ENCODE results near the gene OSBPL1A.

OSBPL1A gene

DNA sequence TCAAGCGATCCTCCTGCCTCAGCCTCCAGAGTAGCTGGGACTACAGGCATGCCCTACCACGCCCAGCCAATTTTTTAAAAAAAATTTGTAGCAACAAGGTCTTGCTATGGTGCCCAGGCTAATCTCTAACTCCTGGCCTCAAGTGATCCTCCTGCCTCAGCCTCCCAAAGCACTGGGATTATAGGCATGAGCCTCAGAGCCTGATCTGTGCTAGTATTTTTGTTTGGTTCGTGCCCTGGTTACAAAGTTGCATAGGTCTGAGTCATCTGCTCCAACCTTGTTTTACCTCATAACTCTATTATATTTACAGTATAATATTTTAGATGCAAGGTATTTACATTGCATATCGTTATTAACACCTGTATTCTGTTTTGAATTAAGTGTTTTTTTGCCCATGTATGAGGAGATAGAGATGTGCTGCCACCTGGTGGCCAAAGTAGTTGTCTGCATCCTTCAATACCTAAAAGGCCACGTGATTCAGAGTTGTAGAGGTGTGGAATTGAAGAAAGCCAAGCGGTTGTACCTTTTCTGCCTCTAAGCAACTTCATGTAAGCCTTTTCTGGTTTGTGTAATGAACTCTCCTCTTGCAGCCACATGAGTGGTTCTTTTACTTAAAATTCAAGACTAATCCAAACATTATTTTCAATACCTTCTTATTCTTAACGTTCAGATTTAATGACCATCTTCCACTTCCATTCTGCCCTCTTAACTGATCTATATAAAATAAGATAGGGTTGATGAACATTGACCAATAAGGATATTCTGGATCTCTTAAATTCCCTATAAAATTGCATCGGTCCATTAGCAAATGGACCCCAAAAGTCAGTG, 278.7 kb downstream of the OSBPL1A start:
- peak; percentile 85 for DNase-seq
- in situ Hi-C loops (cut with MboI; ENCODE audit: low pct_unique_long_range_greater_than_20kb, low sequenced_read_pairs) = no loop called here

DNA sequence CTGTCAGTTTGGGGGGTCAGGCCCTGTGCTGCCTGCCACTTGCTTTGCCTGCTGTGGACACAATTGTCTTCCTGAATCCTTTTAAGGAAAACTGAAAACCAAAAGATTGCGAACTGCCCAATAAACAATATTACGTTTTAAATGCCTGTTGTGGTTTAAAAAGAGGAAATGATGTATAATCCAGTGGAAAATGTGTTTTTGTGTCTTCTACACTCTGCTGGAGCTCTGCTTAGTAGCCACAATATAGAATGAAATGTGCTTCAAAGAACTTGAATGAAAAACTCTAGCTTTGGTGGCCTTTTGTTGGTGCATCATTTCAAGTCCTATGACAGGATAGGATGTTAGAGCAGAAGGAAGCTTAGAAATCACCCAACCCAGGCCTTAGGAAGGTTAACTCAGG, 282.0 kb downstream of the OSBPL1A start:
- in situ Hi-C loops (cut with MboI; ENCODE audit: low pct_unique_long_range_greater_than_20kb, low sequenced_read_pairs) = no loop called here
- DNase-seq = peak; percentile 57

DNA sequence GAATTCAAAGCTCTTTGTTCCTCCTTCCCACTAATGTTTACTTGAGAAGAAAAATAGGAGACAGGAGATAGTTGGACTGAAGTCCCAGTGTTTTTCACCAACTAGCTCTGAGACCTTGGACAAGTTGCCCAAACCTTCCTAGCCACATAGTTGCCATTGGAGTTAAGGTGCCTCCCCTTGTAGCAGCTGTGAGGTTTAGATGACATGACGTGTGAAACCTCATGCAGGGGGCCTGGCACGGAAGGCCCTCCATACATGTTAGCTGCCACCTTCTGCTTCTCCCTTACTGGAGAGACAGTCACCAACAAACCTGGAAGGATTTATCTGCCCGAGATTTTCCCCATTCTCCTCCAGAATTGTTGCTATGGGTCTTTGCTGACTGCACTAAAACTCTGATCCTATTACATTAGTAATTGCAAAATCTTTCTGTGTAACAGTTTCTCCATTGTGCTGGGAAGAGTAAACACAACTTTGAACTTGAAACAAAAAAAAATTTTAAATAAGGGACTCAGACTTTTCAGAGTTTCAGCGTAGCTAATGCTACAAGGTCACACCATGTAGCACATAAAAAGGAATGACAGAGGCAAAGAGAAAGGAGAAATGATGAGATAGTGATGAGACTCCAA, 282.6 kb downstream of the OSBPL1A start:
- DNase-seq = no peak
- in situ Hi-C loops (cut with MboI; ENCODE audit: low pct_unique_long_range_greater_than_20kb, low sequenced_read_pairs) = no loop called here

DNA sequence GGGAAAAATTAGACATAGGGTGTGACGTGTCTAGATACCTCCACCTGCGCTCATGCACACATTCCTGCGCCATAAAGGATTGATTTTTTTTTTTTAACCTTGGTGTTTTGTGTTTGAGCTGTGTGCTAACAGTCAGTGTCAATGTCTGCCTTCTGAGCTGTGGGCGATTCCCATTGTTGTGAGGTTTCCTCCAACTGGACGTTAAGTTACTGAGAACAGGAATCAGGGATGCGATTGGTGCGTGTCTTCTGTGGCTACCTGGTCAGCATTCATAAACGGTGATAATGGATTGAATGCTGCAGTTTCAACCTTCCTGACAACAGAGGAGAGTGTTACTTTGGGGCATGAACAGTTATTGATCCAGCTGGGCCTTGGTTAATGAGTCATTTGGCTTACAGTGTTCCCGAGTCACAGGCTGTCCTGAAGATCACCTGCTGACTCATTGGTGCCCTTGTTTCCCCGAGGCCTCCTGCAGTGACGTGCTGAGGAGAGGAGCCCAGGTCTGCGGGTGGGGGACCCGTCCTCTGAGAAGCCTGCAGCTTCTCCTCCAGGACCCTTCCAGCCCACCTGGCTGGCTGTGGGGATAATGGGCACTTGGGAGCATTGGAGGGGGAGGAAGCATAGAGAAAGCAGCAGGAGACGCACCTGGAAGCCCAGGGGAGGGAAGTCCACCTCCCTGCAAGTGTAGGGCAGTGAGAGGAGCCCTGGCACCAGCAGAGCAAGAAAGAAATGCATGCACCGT, 284.6 kb downstream of the OSBPL1A start:
- in situ Hi-C loops (cut with MboI; ENCODE audit: low pct_unique_long_range_greater_than_20kb, low sequenced_read_pairs) = no loop called here
- DNase-seq = no peak

DNA sequence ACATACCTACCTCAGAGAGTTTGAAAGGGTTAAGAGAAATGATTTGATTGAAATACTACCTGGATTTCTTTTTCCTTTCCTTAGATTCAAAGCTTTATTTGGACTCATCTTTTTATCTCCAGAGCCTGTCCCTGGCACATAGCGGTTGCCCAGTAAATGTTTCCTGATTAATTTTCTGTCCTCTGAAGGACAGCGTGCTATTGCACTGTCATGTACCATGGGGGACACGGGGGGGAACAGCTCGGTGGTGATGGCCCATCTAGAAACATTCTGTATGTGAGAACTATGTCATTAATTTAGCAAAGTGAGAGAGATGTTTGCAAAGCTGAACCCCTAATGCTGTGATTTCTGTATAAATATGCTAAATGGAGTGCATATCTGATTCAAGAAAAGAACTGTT, 285.2 kb downstream of the OSBPL1A start:
- in situ Hi-C loops (cut with MboI; ENCODE audit: low pct_unique_long_range_greater_than_20kb, low sequenced_read_pairs) = no loop called here
- no peak for DNase-seq
